ENCODE measurements around the gene EFCAB7.
"Not testable (repeated sequence)": the region's sequence is repeated elsewhere in the genome, so short reads cannot be mapped to it uniquely, and the experiment has no call there.

- not testable (repeated sequence) for TF ChIP-seq CTCF (IDR thresholded peaks at IDR 0.05; ENCODE audit: extremely low read depth in 1 of 2, insufficient read depth in 1 of 2, low read depth in 1 of 2, low read length in 2 of 2); POLR2A (IDR thresholded peaks at IDR 0.05; ENCODE audit: low read depth, low read length); FOS (IDR thresholded peaks at IDR 0.05; ENCODE audit: borderline replicate concordance, insufficient read depth, low read length); EZH2 (IDR thresholded peaks at IDR 0.05; ENCODE audit: borderline replicate concordance, low read depth, low read length, severe bottlenecking); POLR2AphosphoS5 (IDR thresholded peaks at IDR 0.05; ENCODE audit: insufficient read depth, low read depth, low read length); MYC (IDR thresholded peaks at IDR 0.05; ENCODE audit: low read depth, low read length); MAX (IDR thresholded peaks at IDR 0.05; ENCODE audit: insufficient read depth, insufficient read length); GATA2 (IDR thresholded peaks at IDR 0.05; ENCODE audit: insufficient read depth, insufficient read length, low read depth, low read length); JUN (IDR thresholded peaks at IDR 0.05; ENCODE audit: borderline replicate concordance, insufficient read depth, insufficient read length, low read depth)
These were observed 51.0 kb downstream of the EFCAB7 start for GRCh38 chr1:63574203-63574796.

All from endothelial cell of umbilical vein (primary cell).